Measurements from ENCODE around the gene ESPN.
"Not testable (repeated sequence)": the region's sequence is repeated elsewhere in the genome, so short reads cannot be mapped to it uniquely, and the experiment has no call there.

The ESPN gene

DNA sequence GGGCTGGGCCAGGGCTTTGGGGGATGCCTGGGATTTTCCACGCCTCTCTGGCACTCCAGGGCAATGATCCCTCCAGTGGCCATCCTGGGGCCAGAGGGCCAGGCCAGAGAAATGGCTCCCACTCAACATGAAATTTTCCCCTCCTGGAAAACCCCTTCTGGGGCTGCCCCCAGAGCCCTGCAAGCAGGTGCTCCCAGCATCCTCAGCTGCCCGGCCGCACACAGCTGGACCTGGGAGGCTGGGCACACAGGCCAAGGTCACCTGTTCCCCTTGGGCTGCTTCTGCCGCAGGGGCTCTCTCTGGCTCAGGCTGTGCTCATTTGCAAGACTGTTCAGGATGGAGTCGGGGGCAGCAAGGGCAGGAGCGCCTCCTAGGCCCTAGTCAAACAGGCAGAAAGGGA is 3.9 kb downstream of the ESPN start:
- DNase-seq = not testable (repeated sequence)

GRCh38 chr1:6429660-6430411 is 5.3 kb downstream of the ESPN start:
- DNase-seq = not testable (repeated sequence)

DNA sequence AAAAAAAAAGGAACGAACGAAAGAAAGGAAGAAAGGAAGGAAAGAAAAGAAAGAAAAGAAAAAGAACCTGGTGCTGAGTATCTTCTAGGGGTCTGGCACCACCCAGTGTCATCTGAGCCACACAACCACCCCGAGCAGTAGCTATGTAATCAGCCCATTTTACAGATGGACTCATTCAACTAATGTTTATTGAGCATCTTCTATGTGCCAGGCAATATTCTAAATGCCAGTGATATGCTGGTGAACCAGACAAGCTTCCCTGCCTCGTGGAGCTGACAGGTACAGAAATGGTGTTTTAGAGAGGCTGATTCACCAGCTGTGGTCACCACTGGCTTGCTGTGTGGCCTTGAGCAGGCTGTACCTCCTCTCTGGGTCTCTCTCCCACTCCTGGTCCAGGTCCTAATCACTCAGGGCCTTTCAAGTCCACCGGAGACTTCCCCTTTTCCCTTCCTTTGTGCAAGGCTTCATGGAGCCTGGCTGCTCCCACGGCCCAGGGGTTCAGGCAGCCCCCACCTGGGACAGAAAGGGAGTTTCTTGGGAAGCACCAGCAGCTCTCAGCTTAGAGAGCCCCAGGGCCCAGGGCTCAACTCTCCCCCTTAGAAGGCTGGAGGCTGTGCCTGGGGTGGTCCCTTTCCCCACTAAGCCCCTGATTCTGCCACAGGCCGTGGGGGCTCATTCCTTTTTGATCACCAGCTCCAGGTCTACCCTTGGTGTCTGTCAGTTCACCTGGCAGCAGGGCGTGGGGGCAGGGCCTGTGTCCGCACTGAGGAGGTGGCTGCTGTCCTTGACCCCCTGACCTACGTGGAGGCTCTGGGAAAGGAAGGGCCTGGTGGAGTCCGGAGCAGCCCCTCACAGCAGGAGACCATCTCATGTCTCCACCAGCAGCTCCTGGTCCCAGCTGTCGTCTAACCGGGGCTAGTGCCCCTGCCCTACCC is 7.3 kb downstream of the ESPN start:
- not testable (repeated sequence) for DNase-seq

GRCh38 chr1:6434186-6434585 is 9.6 kb downstream of the ESPN start:
- DNase-seq = no peak

- DNase-seq = no peak
Measured at GRCh38 chr1:6435129-6435528, 10.6 kb downstream of the ESPN start.

DNA sequence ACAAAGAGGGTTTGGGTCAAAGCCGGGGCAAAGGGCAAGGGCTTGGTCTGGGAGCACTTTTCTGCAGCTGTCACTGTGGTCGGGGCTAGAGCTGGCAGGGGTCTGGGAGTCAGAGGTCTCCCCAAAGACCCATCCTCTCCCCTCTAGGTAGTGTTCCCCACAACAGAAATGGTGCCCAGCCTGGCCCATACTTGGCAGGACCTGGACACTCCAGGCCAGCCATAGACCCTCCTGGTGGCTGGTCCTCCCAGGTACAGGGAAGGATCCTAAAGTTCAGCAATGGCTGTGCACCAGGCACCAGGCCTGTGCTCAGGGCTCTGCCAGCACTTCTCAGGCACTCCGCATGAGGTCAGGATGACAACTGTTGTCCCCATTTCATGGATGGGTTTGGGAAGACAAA is 11.0 kb downstream of the ESPN start:
- DNase-seq = no peak

DNA sequence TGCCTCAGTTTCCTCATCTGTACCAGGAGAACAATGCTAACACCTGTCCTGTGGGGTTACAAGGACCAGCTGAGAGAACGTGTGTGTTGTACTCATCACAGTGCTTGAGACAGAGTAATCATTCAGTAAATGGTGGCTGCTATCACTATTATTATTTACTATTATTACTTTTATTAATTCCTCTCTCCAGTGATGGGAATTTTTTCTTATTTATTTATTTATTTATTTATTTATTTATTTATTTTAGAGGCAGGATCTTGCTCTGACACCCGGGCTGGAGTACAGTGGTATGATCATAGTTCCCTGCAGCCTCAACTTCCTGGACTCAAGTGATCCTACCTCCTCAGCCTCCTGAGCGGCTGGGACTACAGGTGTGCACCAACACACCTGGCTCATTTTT is 11.7 kb downstream of the ESPN start:
- not testable (repeated sequence) for DNase-seq

- not testable (repeated sequence) for DNase-seq
Measured at GRCh38 chr1:6437012-6437700, 12.6 kb downstream of the ESPN start.

- DNase-seq = peak in 1 of 2 experiments; percentile 61
Measured at GRCh38 chr1:6438047-6438525, 13.5 kb downstream of the ESPN start.

- no peak for DNase-seq
Measured at GRCh38 chr1:6440198-6441126, 15.9 kb downstream of the ESPN start.

- DNase-seq = no peak
Measured at GRCh38 chr1:6441586-6441985, 17.0 kb downstream of the ESPN start.

DNA sequence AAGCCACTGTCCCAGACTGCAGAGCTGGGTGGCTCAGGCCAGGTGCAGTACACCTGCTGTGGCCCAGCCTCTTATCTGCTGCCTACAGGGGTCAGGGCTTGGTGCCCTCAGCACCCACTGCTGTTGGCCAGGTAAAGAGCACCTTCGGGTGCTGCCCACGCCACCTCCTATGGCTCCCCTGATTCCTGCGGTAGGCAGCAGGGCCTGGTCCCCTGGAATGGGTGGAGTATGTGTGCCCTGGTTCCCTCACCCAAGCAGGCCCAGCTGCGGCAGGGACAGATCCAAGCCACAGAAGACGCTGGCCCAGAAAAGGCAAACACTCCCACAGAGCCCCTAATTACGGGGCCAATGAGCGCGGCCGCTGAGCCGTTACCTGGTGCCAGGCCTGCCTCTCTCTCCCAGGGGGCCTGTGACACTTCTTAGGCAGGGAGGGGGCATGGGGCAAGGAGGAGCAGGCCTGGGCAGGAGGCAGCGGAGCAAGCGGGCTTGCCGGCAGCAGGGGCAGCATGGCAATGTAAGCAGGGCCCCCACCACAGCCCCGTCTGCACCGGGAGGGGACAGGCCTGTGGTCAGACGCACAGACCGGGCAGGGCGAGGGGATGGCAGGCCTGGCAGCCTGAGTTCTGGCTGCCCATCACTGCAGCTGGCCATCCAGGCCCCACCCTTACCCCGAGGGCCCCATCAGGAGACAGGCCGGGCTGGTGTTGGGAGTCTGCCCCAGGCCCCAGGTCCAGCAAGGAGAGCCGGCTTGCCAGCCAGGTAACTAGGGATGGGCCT is 19.0 kb downstream of the ESPN start:
- no peak for DNase-seq

DNA sequence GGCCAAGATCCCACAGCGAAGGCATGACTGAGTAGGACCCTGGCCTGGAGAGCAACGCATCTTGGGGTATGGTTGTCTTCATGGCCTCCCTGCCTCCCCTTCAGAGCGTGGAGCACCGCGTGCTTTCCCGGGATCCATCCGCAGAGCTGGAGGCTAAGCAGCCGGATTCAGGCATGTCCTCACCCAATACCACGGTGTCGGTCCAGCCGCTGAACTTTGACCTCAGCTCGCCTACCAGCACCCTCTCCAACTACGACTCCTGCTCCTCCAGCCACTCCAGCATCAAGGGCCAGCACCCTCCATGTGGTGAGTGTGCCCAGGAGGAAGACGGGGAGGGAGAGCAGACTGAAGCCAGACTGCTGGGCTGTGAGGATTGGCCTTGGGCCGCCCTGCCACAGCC is 19.8 kb downstream of the ESPN start:
- no peak for DNase-seq

DNA sequence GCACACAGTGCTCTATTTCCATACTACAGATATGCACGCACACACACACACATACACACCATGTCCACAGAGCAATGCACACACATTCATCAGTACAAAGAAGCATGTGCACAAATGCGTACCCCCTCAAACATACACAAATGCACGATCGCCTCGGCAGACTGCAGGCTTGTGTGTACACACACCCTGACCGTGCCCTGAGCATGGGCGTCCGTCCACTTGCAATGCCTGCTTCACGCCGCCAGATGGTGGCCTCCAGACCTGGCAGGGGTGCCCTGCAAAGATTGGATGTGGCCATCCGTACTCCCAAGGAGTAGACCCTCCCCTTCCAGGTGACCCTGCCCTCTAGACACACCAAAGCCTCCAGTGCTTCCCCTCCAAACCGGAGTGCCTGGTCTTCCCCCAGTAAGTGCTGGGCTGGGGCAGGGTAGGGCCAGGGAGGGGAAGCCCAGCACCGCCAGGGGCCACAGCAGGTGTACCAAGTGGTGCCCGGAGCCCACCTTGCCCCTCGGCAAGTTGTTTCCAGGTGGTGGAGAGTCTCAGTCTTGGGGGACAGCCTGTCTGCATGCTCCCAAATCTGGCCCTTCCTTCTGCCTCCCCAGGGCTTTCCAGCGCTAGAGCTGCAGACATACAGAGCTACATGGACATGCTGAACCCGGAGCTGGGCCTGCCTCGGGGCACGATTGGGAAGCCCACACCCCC is 20.6 kb downstream of the ESPN start:
- no peak for DNase-seq

GRCh38 chr1:6445929-6446328 is 21.4 kb downstream of the ESPN start:
- DNase-seq = not testable (repeated sequence)

DNA sequence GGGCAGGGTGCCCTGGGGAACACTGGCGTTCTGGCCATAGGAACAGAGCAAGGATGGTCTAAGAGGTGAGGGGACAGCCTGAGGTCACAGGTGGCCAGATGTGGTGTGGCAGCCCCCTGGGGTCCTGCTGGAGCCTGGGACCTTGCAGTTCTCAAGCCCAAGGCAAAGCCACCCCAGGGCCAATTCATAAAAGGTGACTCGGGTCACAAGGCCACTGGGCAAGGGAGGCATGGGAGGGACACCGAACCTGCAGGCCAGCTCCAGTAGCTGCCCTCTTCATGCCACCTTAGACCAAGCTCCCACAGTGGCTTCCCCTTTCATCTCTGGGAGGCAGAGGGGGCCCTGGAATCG is 22.1 kb downstream of the ESPN start:
- DNase-seq = no peak

DNA sequence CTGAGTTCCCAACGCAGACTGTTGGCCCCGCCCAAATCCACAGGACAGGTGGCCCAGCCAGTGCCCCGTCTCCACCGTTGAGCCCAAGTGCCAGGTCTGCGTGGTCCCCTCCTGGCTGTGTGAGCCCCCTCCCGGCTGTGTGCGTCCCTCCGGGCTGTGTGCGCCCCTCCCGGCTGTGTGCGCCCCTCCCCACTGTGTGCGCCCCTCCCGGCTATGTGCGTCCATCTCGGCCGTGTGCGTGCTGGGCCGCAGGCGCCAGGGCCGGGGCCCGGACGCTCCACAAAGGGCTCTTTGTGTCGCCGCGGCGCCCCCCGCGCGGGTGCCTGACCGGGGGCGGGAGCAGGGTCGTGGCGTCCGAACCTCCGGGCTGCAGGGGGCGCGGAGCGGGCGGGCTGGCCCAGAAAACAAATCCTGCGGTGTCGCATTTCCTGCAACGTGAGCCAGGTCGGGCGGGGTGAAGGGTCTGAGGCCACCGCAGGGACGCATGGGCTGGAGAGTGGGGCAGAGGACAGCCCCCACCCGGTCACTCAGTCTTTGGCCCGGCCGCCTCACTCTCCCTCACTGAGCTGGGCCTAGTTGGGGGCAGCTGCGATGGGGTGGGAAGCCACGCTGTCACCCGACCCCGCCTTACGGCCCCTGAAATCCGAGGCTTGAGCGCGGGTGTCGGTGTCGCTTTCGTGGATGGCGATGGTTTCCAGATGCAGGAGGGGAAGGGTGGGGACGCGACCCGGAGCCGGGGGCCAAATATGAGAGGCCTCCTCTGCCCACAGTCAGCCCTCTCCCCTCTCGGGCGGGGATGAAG is 22.6 kb downstream of the ESPN start:
- no peak for DNase-seq

DNA sequence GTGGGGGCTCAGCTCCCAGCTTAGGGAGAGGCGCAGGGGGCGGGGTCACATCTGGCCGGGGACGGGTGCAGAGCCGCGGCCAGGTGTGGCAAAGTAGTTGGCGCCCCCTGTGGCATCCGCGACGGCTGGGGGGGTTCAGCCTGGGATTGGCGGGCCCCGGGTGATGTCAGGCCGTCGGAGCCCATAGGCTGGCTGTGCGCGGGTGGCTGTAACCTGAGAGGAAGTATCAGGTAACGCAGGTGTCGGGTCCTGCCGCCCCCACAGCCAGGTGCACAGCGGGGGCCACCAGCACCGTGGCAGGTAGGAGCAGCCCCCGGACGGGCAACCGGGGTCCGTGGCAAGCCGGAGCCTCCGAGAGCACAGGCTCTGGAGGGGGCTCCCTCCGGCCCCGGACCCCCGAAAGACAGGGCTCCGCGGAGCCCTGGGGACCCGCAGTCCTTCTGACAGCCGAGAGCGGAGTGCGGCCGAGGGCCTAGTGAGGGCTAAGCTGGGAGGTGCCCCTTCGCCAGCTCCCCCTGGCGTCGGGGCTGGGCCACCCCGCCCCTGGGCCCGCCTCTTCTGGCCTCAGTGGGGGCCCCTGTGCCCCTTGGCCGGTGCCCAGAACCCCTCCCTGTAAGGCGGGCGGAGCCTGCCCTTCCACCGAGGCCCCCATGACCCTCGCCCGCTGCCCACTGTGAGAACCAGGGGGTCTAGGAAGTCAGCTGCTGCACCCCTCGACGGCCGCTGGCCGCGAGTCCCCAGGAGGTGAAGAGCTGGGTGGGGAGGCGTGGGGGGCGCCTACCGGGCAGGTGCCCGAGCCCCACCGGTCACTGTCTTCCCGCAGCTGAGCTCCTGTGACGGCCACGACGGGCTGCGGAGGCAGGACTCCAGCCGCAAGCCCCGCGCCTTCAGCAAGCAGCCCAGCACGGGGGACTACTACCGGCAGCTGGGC is 23.5 kb downstream of the ESPN start:
- DNase-seq = no peak
